GM12878 (cell line): ENCODE results near the gene TRPC3. TPM values are rescaled to one million over a fixed set of nuclear protein-coding genes. Genes with fewer than 3 reads are reported as not detected.

ENCODE experiments used
- ATAC-seq: fragments of 200-7000 bp; cut with Tn5 transposase; 3 replicates; pipeline ENCODE4 v1.9.1; 2020; ENCODE audit warnings: mild to moderate bottlenecking, moderate library complexity
- BruUV-seq: library from RNA; stranded (reverse); fragments of 400-500 nt; replicated peaks from 2 replicates; lab custom pipeline; 2021; lab: Mats Ljungman, UMichigan
- CTCF ChIA-PET: fragments of 300-600 bp; sonication (Branson Sonifier 250); formaldehyde crosslinking; extraction: SDS; loops from one replicate; lab custom pipeline; 2021; ENCODE audit warnings: inconsistent platforms; lab: Yijun Ruan, JAX
- POLR2A ChIA-PET: fragments of 350-600 bp; formaldehyde crosslinking; extraction: SDS; loops from one replicate; lab custom pipeline; 2021; ENCODE audit warnings: inconsistent platforms; lab: Charles Lee
- RAD21 ChIA-PET: fragments of 300-600 bp; sonication (Branson Sonifier 250); formaldehyde crosslinking; loops from one replicate; lab custom pipeline; 2023; ENCODE audit warnings: antibody characterized with exemption; ENCODE audit not compliant: unreplicated experiment; lab: Charles Lee
- SMC1A ChIA-PET: fragments of 300-600 bp; sonication (Branson Sonifier 250); formaldehyde crosslinking; loops from one replicate; lab custom pipeline; 2023; ENCODE audit not compliant: unreplicated experiment, uncharacterized antibody; lab: Charles Lee
- DNase-seq: peaks from one replicate; pipeline ENCODE4 v3.0.0-alpha.2; 2011; ENCODE audit warnings: low read depth, low spot score
- FAIRE-seq: peaks from 3 replicates; lab custom pipeline; 2011; peaks lifted over from hg19 to GRCh38; lab: Jason Lieb, UNC
- H2AFZ ChIP-seq: 2 replicates; pipeline ENCODE4 v1.6.0; 2011; ENCODE audit warnings: low read depth, low read length, control low read depth; ENCODE audit not compliant: control insufficient read depth
- H3K27ac ChIP-seq: 2 replicates; pipeline ENCODE4 v1.5.1; 2011; ENCODE audit warnings: control low read depth; ENCODE audit not compliant: control insufficient read depth, insufficient read depth
- H3K27me3 ChIP-seq, 2 experiments: replicated peaks in 1 of 2; 2 replicates each; pipeline versions ENCODE4 v1.6.0 to v1.6.1; 2011; ENCODE audit warnings: low read length in 1 of 2; ENCODE audit not compliant: control insufficient read depth in 2 of 2, insufficient read depth in 2 of 2
- H3K36me3 ChIP-seq, 2 experiments: 2 replicates each; pipeline ENCODE4 v1.5.1; 2011; ENCODE audit warnings: low read length in 1 of 2; ENCODE audit not compliant: control insufficient read depth in 2 of 2, insufficient read depth in 2 of 2
- H3K4me1 ChIP-seq: 2 replicates; pipeline ENCODE4 v1.6.1; 2011; ENCODE audit warnings: mild to moderate bottlenecking, low read length, moderate library complexity, mixed read lengths; ENCODE audit not compliant: control insufficient read depth, insufficient read depth
- H3K4me2 ChIP-seq: 2 replicates; pipeline ENCODE4 v1.6.0; 2011; ENCODE audit warnings: control low read depth; ENCODE audit not compliant: control insufficient read depth, insufficient read depth
- H3K4me3 ChIP-seq: fragments of 200-600 bp; sonication (generic); 2 replicates; pipeline ENCODE4 v1.5.1; 2016
- H3K79me2 ChIP-seq: 2 replicates; pipeline ENCODE4 v1.6.0; 2011; ENCODE audit warnings: low read length; ENCODE audit not compliant: control insufficient read depth, insufficient read depth
- H3K9ac ChIP-seq: 2 replicates; pipeline ENCODE4 v1.8.0; 2011; ENCODE audit warnings: low read length, control low read depth, mixed read lengths; ENCODE audit not compliant: control insufficient read depth, insufficient read depth
- H3K9me3 ChIP-seq: replicated peaks from 3 replicates; pipeline ENCODE4 v1.5.1; 2011; ENCODE audit warnings: mild to moderate bottlenecking, low read length; ENCODE audit not compliant: control insufficient read depth, insufficient read depth
- H4K20me1 ChIP-seq: 2 replicates; pipeline ENCODE4 v1.6.0; 2011; ENCODE audit not compliant: control insufficient read depth, insufficient read depth
- ASH2L ChIP-seq: fragments of 300-600, 200-600 bp; sonication (generic); IDR thresholded peaks from 2 replicates; pipeline ENCODE4 v1.6.1; 2017; ENCODE audit warnings: low read depth, mild to moderate bottlenecking, borderline replicate concordance
- BHLHE40 ChIP-seq, 2 experiments: fragments of 450-650 bp in 1 of 2; IDR thresholded peaks; 2 replicates each; pipeline ENCODE4 v1.6.1; 2011 to 2017; ENCODE audit warnings: low read depth in 2 of 2, borderline replicate concordance in 1 of 2, improper control_type of control experiment in 1 of 2, low read length in 1 of 2, mild to moderate bottlenecking in 1 of 2
- BRCA1 ChIP-seq: IDR thresholded peaks from 2 replicates; pipeline ENCODE4 v1.6.1; 2011; ENCODE audit warnings: low read depth, low read length, improper control_type of control experiment
- CBFB ChIP-seq: IDR thresholded peaks from 2 replicates; pipeline ENCODE4 v1.6.1; 2016; ENCODE audit warnings: antibody characterized with exemption, low read depth
- CTCF ChIP-seq, 3 experiments: IDR thresholded peaks in 2 of 3; conservative IDR thresholded peaks in 1 of 3; 2 replicates each; pipeline ENCODE4 v1.5.1; 2011; ENCODE audit warnings: low read depth in 3 of 3, low read length in 3 of 3, mild to moderate bottlenecking in 3 of 3, control low read depth in 2 of 3, moderate library complexity in 2 of 3, inconsistent platforms in 1 of 3, mixed read lengths in 1 of 3; ENCODE audit not compliant: control insufficient read depth in 2 of 3, insufficient read depth in 1 of 3; ENCODE audit errors: extremely low read depth in 1 of 3
- EED ChIP-seq: sonication (generic); IDR thresholded peaks from 2 replicates; pipeline ENCODE4 v1.6.1; 2016; ENCODE audit warnings: antibody characterized with exemption, low read depth
- GABPA ChIP-seq: IDR thresholded peaks from 2 replicates; pipeline ENCODE4 v1.6.1; 2014; ENCODE audit warnings: antibody characterized with exemption, low read depth, mild to moderate bottlenecking, inconsistent platforms
- NRF1 ChIP-seq: conservative IDR thresholded peaks from 2 replicates; pipeline ENCODE4 v1.6.1; 2011; ENCODE audit warnings: mild to moderate bottlenecking, low read depth, low read length, improper control_type of control experiment
- RAD51 ChIP-seq: fragments of 450-650 bp; IDR thresholded peaks from 2 replicates; pipeline ENCODE4 v1.6.1; 2016; ENCODE audit warnings: moderate library complexity, mild to moderate bottlenecking, inconsistent platforms
- RB1 ChIP-seq: fragments of 450-650 bp; formaldehyde crosslinking; IDR thresholded peaks from 2 replicates; pipeline ENCODE4 v1.6.1; 2017; ENCODE audit warnings: mild to moderate bottlenecking, borderline replicate concordance
- SREBF1 ChIP-seq: IDR thresholded peaks from 2 replicates; pipeline ENCODE4 v1.6.1; 2012; ENCODE audit warnings: mild to moderate bottlenecking, low read length
- ZBTB4 ChIP-seq: fragments of 450-650 bp; formaldehyde crosslinking; IDR thresholded peaks from 2 replicates; pipeline ENCODE4 v1.4.0; 2022; ENCODE audit warnings: mild to moderate bottlenecking, moderate library complexity
- ZNF217 ChIP-seq: fragments of 450-650 bp; IDR thresholded peaks from 2 replicates; pipeline ENCODE4 v1.6.1; 2017; ENCODE audit warnings: antibody characterized with exemption, mild to moderate bottlenecking
- WGBS: methylation state at CpG from one replicate; pipeline ENCODE4 v1.1.6; 2016; ENCODE audit warnings: low lambda C conversion rate; ENCODE audit not compliant: insufficient replicate concordance, insufficient coverage; ENCODE audit errors: missing lambda C conversion rate; 5-methylcytosine and 5-hydroxymethylcytosine counted together
- in situ Hi-C: fragments of 300-500 bp; cut with MboI; formaldehyde crosslinking; loops from 9 replicates; pipeline ENCODE4 v1.14.3; 2018; ENCODE audit warnings: mixed read lengths
- intact Hi-C: fragments of 100-400 bp; cut with micrococcal nuclease; formaldehyde crosslinking; loops from one replicate; pipeline ENCODE4 v1.14.2; 2022; ENCODE audit not compliant: unreplicated experiment
- polyA plus RNA-seq, 11 experiments: library from polyadenylated mRNA; depleted of rRNA in 4 of 11; unstranded in 6 of 11; stranded (reverse) in 5 of 11; fragments of >200 nt; fragmentation: Nextera tagmentation in 4 of 11; fragmentation: Illumina TruSeq in 1 of 11; extraction: Ambion mirVana in 4 of 11; extraction: Trizol in 1 of 11; gene quantifications; 1 replicate in 1 of 11; 2 replicates in 10 of 11; pipeline versions ENCODE4 v1.2.1 to v1.2.3, GENCODE V29; 2011 to 2016; ENCODE audit warnings: inconsistent platforms in 2 of 11, missing spikeins in 2 of 11, low read depth in 1 of 11
- total RNA-seq, 4 experiments: library from RNA; depleted of rRNA in 3 of 4; stranded (reverse); fragments of >200 nt in 3 of 4; fragmentation: Illumina TruSeq in 1 of 4; extraction: Trizol in 1 of 4; gene quantifications; 2 replicates each; pipeline versions ENCODE4 v1.2.1 to v1.2.3, GENCODE V29; 2013 to 2021
- TF ChIP-seq, protein P1 (sequence below): fragments of 450-650 bp; IDR thresholded peaks from 2 replicates; pipeline ENCODE4 v1.6.1; 2017; ENCODE audit warnings: mild to moderate bottlenecking

TRPC3 gene
- total and polyA plus RNA-seq, 10 of the 15 experiments (the other 5 are each of a cell fraction or from before 2014, with no cell fraction given), result not detected

- no peak for ATAC-seq
- Histone ChIP-seq H3K4me1 (no peaks in the 10 kb centered on the region; the same call in 1 of the 2 replicates), H3K27me3 (no peaks in the 10 kb centered on the region), H3K79me2 (no peaks in the 10 kb centered on the region), H3K4me2 (no peak overlapping the region), H3K4me3 (no peak overlapping the region), H3K27ac (no peak overlapping the region), H2AFZ (no peak overlapping the region), H4K20me1 (no peaks in the 10 kb centered on the region), H3K9ac (no peak overlapping the region), H3K36me3 (no peaks in the 10 kb centered on the region), H3K9me3 (no peaks in the 10 kb centered on the region)
- POLR2A ChIA-PET, result interaction anchor here (0.5 kb wide), 1 partner anchor 26 kb away, joined by 4 read pairs; no protein-coding TSS in a partner anchor
- CTCF ChIA-PET, result interaction anchor here (0.5 to 1.9 kb wide), 4 partner anchors 15 to 171 kb away, joined by 3 to 7 read pairs (median 4); no protein-coding TSS in a partner anchor
- WGBS, result 56% methylated on average over 6 of the region's 6 CpGs
- SMC1A ChIA-PET, result interaction anchor here (1.0 to 2.7 kb wide), 2 partner anchors 9 to 41 kb away, joined by 3 to 9 read pairs; no protein-coding TSS in a partner anchor
- intact Hi-C loops, result no loop called here
- in situ Hi-C loops, result no loop called here
- no peak for DNase-seq
- FAIRE-seq, result no peak
- RAD21 ChIA-PET, result no interaction called here
- no TSS peak for BruUV-seq
- TF ChIP-seq ZBTB4 (CRISPR knock-in tag) (no peak), NRF1 (no peak), ZNF217 (no peak), CBFB (no peak), EED (no peak), ASH2L (no peak), SREBF1 (no peak), RAD51 (no peak), BRCA1 (no peak), GABPA (no peak), BHLHE40 (IDR thresholded peaks at IDR 0.05; ENCODE audit: borderline replicate concordance in 1 of 2, low read depth in 2 of 2, low read length in 1 of 2) (no peak), CTCF (IDR thresholded peaks at IDR 0.05 in 2 of 3, conservative IDR thresholded peaks at IDR 0.05 in 1 of 3; ENCODE audit: control insufficient read depth in 2 of 3, extremely low read depth in 1 of 3, insufficient read depth in 1 of 3, low read depth in 3 of 3, low read length in 3 of 3) (no peak), RB1 (no peak)
- TF ChIP-seq, protein P1, sequence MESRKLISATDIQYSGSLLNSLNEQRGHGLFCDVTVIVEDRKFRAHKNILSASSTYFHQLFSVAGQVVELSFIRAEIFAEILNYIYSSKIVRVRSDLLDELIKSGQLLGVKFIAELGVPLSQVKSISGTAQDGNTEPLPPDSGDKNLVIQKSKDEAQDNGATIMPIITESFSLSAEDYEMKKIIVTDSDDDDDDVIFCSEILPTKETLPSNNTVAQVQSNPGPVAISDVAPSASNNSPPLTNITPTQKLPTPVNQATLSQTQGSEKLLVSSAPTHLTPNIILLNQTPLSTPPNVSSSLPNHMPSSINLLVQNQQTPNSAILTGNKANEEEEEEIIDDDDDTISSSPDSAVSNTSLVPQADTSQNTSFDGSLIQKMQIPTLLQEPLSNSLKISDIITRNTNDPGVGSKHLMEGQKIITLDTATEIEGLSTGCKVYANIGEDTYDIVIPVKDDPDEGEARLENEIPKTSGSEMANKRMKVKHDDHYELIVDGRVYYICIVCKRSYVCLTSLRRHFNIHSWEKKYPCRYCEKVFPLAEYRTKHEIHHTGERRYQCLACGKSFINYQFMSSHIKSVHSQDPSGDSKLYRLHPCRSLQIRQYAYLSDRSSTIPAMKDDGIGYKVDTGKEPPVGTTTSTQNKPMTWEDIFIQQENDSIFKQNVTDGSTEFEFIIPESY, result no peak
Measured at GRCh38 chr4:121990489-121990888, 38.6 kb upstream of the TRPC3 start.
